Esophagus mucosa (tissue), 1 donor: ENCODE data around the gene LIMS2. TPM values are rescaled to one million over a fixed set of nuclear protein-coding genes. Genes with fewer than 3 reads are reported as not detected.

Experiments used
- ATAC-seq: fragments of 200-7000 bp; cut with Tn5 transposase; one replicate; pipeline ENCODE4 v1.9.1; 2020
- total RNA-seq: library from RNA; stranded (reverse); gene quantifications from one replicate; pipeline ENCODE4 v1.2.4, GENCODE V29; 2023
- donor health status: DM: yes; HTN: yes; CAD: no.

Gene LIMS2
- total RNA-seq, 1 donor from 2014 or later: 6.0 TPM

DNA sequence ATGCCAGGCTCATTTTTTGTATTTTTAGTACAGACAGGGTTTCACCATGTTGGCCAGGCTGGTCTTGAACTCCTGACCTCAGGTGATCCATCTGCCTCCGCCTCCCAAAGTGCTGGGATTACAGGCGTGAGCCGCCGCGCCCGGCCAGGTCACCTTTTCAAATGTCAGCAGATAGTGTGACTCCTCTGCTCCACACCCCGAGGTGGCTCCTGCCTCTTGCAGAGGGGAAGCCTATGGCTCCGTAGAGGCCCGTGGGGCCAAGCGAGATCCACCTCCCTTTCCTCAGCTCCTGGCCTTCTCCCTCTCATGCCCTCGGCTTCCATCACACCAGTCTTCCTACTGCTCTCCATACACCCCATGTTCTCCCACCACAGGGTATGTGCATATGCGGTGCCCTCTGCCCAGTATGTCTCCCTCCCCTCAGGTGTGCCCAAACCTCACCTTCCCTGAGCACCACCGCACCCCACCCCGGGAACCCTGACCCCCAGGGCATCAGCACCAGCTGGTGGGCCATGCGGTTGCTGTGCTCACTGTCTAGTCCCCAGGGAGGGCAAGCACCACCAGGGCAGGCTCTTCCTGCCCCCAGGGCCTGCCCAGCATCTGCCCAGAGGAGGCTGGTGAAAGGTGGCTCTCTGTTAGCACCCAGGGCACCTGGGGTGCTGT is 18.6 kb downstream of the LIMS2 start:
- ATAC-seq: no peak

GRCh38 chr2:127655209-127656073 is 19.9 kb downstream of the LIMS2 start:
- ATAC-seq: no peak

DNA sequence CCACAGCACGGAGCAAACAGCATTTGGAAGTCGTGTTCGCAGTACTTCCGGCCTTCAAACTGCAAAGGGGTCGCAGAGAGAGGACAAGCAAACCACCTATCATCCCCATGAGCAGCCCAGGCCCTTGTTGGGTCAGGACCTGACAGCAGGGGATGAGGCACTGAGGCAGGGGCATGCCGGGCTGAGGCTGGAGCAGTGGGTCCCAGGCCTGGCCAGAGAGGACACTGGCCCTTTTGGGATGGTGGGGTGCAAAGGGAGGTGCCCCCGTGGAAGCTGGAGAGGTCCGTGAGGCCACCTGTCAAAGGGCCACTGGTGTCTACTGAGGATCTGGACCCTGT is 20.5 kb downstream of the LIMS2 start:
- no peak for ATAC-seq

GRCh38 chr2:127654084-127654837 is 21.1 kb downstream of the LIMS2 start:
- ATAC-seq: no peak

DNA sequence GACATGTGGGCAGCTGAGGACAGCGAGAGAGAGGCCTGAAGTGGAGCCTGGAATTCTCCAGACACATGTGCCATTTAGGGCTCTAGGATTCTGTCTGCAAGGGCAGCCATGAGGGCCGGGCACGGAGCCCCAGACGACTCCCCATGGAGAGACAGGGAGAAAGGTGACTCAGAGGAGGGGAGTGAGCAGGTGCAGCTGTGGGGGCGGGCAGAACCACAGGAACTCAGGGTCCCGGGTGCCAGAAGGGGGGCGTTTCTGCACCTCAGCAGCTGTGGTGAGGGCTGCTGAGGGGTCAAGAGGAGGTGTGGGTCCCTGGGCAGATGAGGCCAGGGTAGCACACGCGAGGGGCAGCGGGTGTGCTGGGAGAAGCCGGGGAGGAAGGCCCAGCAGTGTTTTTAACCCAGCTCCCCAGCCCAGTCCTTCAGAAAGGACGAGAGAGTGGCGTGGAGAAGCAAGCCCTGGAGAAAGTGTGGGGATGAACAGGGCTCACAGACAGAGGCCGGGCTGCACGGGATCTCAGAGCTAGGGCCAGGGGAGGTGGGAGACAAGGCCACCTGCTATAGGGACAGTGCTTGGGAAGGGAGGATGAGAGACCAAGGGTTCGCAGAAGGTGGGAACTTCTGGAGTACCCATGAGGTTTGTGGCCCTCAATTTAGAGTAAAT is 21.8 kb downstream of the LIMS2 start:
- ATAC-seq: no peak

DNA sequence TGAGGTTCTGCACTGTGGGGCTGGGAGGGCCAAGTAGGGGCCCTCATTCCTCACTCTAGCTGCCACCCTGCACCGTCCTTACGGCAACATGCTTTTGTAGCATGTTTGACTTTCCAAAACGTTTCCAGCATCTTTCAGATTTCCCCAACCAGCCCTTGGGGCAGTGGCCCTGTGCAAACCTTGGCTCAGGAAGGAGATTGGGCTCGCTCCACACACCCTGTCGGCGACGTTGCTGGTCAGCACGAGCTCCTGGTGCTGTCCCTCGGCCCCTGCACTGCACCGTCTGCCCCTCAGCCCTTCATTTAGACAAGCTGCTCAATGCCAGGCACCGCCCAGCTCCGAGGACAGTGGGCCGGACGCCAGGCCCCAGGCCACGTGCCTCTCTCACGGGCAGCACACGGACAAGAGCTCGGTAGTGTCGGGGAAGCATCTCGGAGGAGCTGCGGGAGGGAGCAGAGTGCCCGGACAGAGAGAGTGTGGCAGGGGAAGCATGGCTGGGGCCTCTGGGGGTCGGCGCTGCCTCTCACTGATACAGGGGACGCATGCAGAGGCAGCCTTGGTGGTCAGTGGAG is 22.5 kb downstream of the LIMS2 start:
- ATAC-seq: no peak

GRCh38 chr2:127651971-127652550 is 23.3 kb downstream of the LIMS2 start:
- no peak for ATAC-seq

- no peak for ATAC-seq
These were observed 23.9 kb downstream of the LIMS2 start for GRCh38 chr2:127651381-127651809.

- no peak for ATAC-seq
These were observed 24.4 kb downstream of the LIMS2 start for GRCh38 chr2:127650785-127651380.

DNA sequence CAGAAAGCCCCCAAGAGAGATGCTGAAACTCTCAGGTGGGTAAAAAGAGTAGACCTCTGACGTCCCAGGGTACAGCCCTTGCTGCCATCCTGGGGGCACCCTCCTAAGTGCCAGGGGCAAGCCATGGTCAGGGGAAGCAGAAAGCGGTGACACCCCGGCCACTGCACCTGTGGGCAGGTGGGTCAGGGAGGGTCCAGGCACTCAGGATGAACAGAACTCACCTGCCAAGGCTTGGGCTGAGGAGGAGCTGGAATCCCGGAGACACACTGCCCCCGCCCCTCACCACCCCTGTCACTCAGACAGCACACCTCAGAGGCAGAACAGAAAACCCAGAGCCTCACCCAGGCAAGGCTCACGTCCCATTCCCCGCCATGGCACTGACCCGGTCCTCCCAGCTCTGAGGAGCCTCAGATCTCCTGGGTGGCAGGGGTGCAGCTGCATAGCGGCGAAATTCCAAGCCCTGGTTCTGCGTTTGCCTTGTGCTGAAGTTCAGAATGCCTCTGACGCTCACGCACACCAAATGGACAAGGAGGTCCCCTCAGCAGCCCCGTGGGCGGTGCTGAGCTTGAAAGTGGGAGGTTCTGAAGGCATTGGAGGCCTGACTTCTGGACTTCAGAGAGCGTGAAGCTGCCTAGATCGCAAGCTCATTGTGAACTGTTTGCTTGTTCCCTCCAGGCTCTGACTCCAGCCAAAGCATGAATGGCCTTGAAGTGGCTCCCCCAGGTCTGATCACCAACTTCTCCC is 25.1 kb downstream of the LIMS2 start:
- ATAC-seq: no peak

- ATAC-seq: peak; percentile 61
These were observed 25.7 kb downstream of the LIMS2 start for GRCh38 chr2:127649684-127650040.

DNA sequence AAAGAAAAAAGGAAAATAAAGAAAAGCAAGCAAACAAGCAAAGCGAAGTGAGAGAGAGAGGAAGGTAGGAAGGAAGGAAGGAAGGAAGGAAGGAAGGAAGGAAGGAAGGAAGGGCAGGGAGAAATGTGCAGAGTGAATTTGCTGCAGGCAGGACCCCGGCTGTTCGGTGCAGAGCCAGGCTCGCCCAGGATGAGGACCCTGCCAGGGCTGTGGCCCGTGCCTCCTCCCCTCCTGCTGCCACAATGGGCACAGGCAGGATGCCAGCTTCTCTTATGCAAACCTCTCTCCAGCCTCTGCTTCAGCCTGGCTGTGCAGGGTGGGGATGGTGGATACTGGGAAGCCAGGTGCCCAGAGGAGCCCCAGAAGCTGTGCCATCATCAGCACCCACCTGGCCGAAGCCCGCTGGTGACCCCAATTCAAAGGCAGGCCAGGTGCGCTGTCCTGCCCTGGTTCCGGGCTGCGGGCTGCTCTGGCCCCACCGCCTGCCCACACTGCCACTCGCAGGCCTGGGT is 26.2 kb downstream of the LIMS2 start:
- no peak for ATAC-seq

- ATAC-seq: no peak
These were observed 27.0 kb downstream of the LIMS2 start for GRCh38 chr2:127648321-127648720.

- ATAC-seq: peak; percentile 4
These were observed 27.8 kb downstream of the LIMS2 start for GRCh38 chr2:127647242-127648190.

DNA sequence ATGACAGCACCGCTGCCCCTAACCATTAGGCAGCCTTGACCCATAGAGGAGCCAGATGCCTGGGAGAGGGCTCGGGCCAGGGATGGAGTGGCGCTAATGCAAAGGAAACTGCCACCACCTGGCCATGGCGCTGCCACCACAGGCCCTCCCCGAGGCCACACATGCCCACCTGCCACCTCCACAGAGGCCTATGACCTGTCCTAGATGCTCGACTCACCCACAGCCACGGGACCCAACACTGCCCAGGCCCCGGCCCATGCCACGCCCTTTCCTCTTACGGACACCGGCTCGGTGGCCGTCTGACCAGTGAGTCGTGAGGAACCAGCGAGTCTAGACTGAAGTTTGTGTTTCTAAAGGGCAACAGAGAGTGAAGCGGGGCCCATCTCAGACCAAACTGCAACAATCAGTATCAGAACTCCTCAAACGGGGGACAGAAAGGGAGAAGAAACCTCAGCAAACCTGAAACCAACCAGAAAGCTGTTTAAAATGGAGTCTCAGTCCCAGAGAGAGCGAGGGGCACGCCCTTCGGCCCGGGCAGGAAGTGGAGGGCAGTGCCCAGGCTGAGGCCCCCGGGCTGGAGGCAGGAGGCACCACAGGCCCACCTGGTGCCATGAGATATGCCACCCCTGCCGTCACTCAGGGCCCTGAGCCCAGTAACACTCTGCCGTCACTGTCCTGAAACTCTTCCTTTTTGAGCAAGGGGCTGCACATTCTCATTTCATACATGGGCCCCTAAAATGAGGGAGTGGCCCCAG is 28.7 kb downstream of the LIMS2 start:
- ATAC-seq: peak; percentile 3

GRCh38 chr2:127645395-127646291 is 29.7 kb downstream of the LIMS2 start, which contains the start of gene GPR17:
Gene GPR17, plus strand, starts transcription at chr2:127646153. Its CDS starts 4,583 bp downstream, at chr2:127650736.
- ATAC-seq: no peak

DNA sequence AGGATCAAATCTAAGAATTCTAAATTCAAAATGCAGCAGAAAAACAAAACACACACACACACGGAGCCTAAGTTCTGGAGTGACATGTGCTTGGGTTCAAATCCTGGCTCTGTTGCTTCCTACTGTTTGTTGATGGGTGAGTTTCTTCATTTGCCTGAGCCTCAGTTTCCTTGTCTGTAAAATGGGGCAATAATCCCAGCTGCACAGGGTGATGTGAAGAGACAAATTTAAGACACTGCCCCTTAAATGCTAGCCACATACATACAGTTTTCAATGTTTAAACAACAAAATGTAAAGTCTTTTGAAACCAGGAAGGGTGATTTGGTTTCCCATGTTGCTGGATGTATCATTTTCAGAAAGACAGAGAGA is 30.3 kb downstream of the LIMS2 start:
- no peak for ATAC-seq
